Keratinocyte (primary cell): Measurements from ENCODE around the gene AIDA. TPM values are rescaled to one million over a fixed set of nuclear protein-coding genes. Genes with fewer than 3 reads are reported as not detected.

Experiments used
- DNase-seq: peaks from one replicate; pipeline ENCODE4 v3.0.0-alpha.2; 2011; ENCODE audit warnings: low read depth, missing footprints, low spot score
- FAIRE-seq: peaks from 2 replicates; lab custom pipeline; 2011; peaks lifted over from hg19 to GRCh38; lab: Jason Lieb, UNC
- H2AFZ ChIP-seq: 2 replicates; pipeline ENCODE4 v1.6.0; 2012; ENCODE audit warnings: low read length, control low read depth, inconsistent platforms; ENCODE audit not compliant: control insufficient read depth
- H3K27ac ChIP-seq: 2 replicates; pipeline ENCODE4 v1.5.1; 2011; ENCODE audit warnings: low read length; ENCODE audit not compliant: control insufficient read depth, insufficient read depth
- H3K27me3 ChIP-seq: 3 replicates; pipeline ENCODE4 v1.6.0; 2011; ENCODE audit warnings: low read length; ENCODE audit not compliant: control insufficient read depth, insufficient read depth; ENCODE audit errors: extremely low read depth
- H3K36me3 ChIP-seq, 2 experiments: 2 replicates in 1 of 2; 3 replicates in 1 of 2; pipeline ENCODE4 v1.5.1; 2011; ENCODE audit warnings: low read length in 2 of 2, mild to moderate bottlenecking in 1 of 2; ENCODE audit not compliant: control insufficient read depth in 2 of 2, insufficient read depth in 2 of 2; ENCODE audit errors: extremely low read depth in 1 of 2
- H3K4me1 ChIP-seq: 3 replicates; pipeline ENCODE4 v1.5.1; 2011; ENCODE audit warnings: low read length; ENCODE audit not compliant: control insufficient read depth, insufficient read depth; ENCODE audit errors: extremely low read depth
- H3K4me2 ChIP-seq: 3 replicates; pipeline ENCODE4 v1.6.0; 2011; ENCODE audit warnings: low read depth, low read length; ENCODE audit not compliant: control insufficient read depth, insufficient read depth; ENCODE audit errors: extremely low read depth
- H3K4me3 ChIP-seq, 3 experiments: fragments of 200-600 bp in 1 of 3; sonication (generic) in 1 of 3; 2 replicates in 2 of 3; 3 replicates in 1 of 3; pipeline ENCODE4 v1.5.1; 2011 to 2016; ENCODE audit warnings: low read length in 3 of 3, mild to moderate bottlenecking in 3 of 3, control low read depth in 2 of 3, inconsistent platforms in 1 of 3, low read depth in 1 of 3, mixed read lengths in 1 of 3, mixed run types in 1 of 3, moderate library complexity in 1 of 3; ENCODE audit not compliant: control insufficient read depth in 2 of 3, insufficient read depth in 2 of 3; ENCODE audit errors: extremely low read depth in 1 of 3
- H3K79me2 ChIP-seq: 2 replicates; pipeline ENCODE4 v1.6.0; 2012; ENCODE audit warnings: low read length; ENCODE audit not compliant: control insufficient read depth, insufficient read depth
- H3K9ac ChIP-seq: 3 replicates; pipeline ENCODE4 v1.6.0; 2011; ENCODE audit warnings: low read length; ENCODE audit not compliant: control insufficient read depth, insufficient read depth; ENCODE audit errors: extremely low read depth
- H3K9me1 ChIP-seq: 3 replicates; pipeline ENCODE4 v1.6.0; 2011; ENCODE audit warnings: low read length; ENCODE audit not compliant: control insufficient read depth, insufficient read depth; ENCODE audit errors: extremely low read depth
- H3K9me3 ChIP-seq: 2 replicates; pipeline ENCODE4 v1.5.1; 2012; ENCODE audit warnings: low read depth, low read length; ENCODE audit not compliant: control insufficient read depth
- H4K20me1 ChIP-seq: 3 replicates; pipeline ENCODE4 v1.6.0; 2011; ENCODE audit warnings: low read length; ENCODE audit not compliant: control insufficient read depth, insufficient read depth; ENCODE audit errors: extremely low read depth
- EZH2 ChIP-seq: IDR thresholded peaks from one replicate; pipeline ENCODE4 v1.6.1; 2012; ENCODE audit warnings: inconsistent platforms, mild to moderate bottlenecking, low read length, moderate library complexity
- dilution Hi-C: fragments of 300-500 bp; cut with MboI; formaldehyde crosslinking; loops from one replicate; pipeline ENCODE4 v1.7.0; 2020; ENCODE audit warnings: low sequenced_read_pairs; ENCODE audit not compliant: extremely low pct_ligation_motif_present
- polyA plus RNA-seq, 5 experiments: library from polyadenylated mRNA; depleted of rRNA in 3 of 5; stranded (reverse) in 3 of 5; stranded (forward) in 1 of 5; unstranded in 1 of 5; fragments of >200 nt; gene quantifications; 1 replicate in 1 of 5; 2 replicates in 3 of 5; 3 replicates in 1 of 5; pipeline versions ENCODE4 v1.2.1 to v1.2.3, GENCODE V29; 2011 to 2012; ENCODE audit warnings: missing spikeins in 2 of 5, low read depth in 1 of 5, low replicate concordance in 1 of 5
- TF ChIP-seq, protein P1 (sequence below), 3 experiments: IDR thresholded peaks in 1 of 3; conservative IDR thresholded peaks in 1 of 3; optimal IDR thresholded peaks in 1 of 3; 2 replicates in 2 of 3; 3 replicates in 1 of 3; pipeline versions ENCODE3 to v1.5.1; 2011; ENCODE audit warnings: low read length in 3 of 3, mild to moderate bottlenecking in 3 of 3, moderate library complexity in 2 of 3, control low read depth in 1 of 3, inconsistent platforms in 1 of 3; ENCODE audit not compliant: insufficient read depth in 2 of 3; ENCODE audit errors: extremely low read depth in 1 of 3

Gene AIDA
- polyA plus RNA-seq, 1 donor (not counting 4 experiments of a cell fraction or from before 2014, with no cell fraction given) = 86.8 TPM

DNA sequence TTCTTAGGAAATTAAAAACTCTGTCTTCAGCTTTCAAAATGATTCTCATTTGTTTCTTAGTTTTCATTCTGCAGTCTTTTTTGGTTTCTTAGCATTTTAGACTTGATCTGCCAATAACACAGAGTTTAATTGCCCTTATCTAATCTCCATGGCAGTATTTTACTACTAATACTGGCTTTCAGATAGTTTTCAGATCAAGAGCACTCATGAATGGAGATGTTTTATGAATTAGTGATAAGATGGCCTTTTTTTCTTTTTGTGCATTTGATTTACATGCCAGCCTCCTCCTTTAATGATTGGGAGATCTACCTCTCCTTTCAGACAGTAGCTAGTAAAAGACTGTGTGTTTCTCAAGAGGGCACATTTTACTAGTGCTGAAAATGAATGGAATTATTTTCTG is 88.8 kb downstream of the AIDA start:
- H2AFZ ChIP-seq = no peak overlapping the region
- H3K27me3 ChIP-seq = no peaks in the 10 kb centered on the region
- H3K9me1 ChIP-seq = no peaks in the 10 kb centered on the region
- H3K9me3 ChIP-seq = no peaks in the 10 kb centered on the region
- H3K4me2 ChIP-seq = no peak overlapping the region
- no peak overlapping the region for H3K4me3 ChIP-seq
- no peaks in the 10 kb centered on the region for H4K20me1 ChIP-seq
- no peak overlapping the region for H3K27ac ChIP-seq
- TF ChIP-seq, protein P1, sequence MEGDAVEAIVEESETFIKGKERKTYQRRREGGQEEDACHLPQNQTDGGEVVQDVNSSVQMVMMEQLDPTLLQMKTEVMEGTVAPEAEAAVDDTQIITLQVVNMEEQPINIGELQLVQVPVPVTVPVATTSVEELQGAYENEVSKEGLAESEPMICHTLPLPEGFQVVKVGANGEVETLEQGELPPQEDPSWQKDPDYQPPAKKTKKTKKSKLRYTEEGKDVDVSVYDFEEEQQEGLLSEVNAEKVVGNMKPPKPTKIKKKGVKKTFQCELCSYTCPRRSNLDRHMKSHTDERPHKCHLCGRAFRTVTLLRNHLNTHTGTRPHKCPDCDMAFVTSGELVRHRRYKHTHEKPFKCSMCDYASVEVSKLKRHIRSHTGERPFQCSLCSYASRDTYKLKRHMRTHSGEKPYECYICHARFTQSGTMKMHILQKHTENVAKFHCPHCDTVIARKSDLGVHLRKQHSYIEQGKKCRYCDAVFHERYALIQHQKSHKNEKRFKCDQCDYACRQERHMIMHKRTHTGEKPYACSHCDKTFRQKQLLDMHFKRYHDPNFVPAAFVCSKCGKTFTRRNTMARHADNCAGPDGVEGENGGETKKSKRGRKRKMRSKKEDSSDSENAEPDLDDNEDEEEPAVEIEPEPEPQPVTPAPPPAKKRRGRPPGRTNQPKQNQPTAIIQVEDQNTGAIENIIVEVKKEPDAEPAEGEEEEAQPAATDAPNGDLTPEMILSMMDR (optimal IDR thresholded peaks at IDR 0.05 in 1 of 3, IDR thresholded peaks at IDR 0.05 in 1 of 3, conservative IDR thresholded peaks at IDR 0.05 in 1 of 3; ENCODE audit: extremely low read depth in 1 of 3, insufficient read depth in 2 of 3, low read length in 3 of 3) = no peak
- no peak for TF ChIP-seq EZH2
- DNase-seq (no peak), FAIRE-seq (no peak)
- H3K9ac ChIP-seq = no peak overlapping the region
- H3K79me2 ChIP-seq = peaks cover 10% of the 10 kb centered on the region
- H3K4me1 ChIP-seq = peaks cover 8% of the 10 kb centered on the region
- H3K36me3 ChIP-seq = peaks cover 5 to 7% of the 10 kb centered on the region in 2 experiments
- dilution Hi-C loops = no loop called here

DNA sequence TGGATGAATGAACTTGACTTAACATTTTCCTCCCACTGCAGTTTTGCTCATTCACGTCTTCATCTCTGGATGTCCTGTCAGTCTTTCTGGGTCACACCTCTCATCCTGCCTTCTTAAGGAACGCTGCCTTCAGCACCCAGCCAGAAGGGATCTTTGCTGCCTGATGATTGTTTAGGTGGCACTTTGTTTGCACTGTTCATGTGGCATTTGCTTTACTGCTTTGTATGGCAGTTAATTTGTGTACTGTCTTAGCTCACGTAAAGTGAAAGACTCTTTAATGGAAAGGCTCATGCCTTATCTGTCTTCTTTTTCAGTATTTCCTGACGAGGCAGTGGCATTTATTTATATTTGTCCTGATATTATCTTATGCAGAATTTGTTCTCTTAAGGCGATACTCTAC is 89.5 kb downstream of the AIDA start:
- Histone ChIP-seq H3K9me3 (no peaks in the 10 kb centered on the region), H3K4me3 (no peak overlapping the region), H3K9ac (no peak overlapping the region), H3K27ac (no peak overlapping the region), H3K4me1 (peaks cover 8% of the 10 kb centered on the region), H3K36me3 (peaks cover 4 to 5% of the 10 kb centered on the region in 2 experiments), H3K27me3 (no peaks in the 10 kb centered on the region), H3K79me2 (peaks cover 10% of the 10 kb centered on the region), H3K9me1 (no peaks in the 10 kb centered on the region), H3K4me2 (no peak overlapping the region), H2AFZ (no peak overlapping the region), H4K20me1 (no peaks in the 10 kb centered on the region)
- DNase-seq (no peak), FAIRE-seq (no peak)
- TF ChIP-seq, protein P1 (optimal IDR thresholded peaks at IDR 0.05 in 1 of 3, IDR thresholded peaks at IDR 0.05 in 1 of 3, conservative IDR thresholded peaks at IDR 0.05 in 1 of 3; ENCODE audit: extremely low read depth in 1 of 3, insufficient read depth in 2 of 3, low read length in 3 of 3) = no peak
- TF ChIP-seq EZH2 = no peak
- dilution Hi-C loops = no loop called here
